ENCODE results near the gene DHRS12.
A peak's percentile ranks its signal among the peaks of the same experiment; 100 is the strongest.
"Not testable (repeated sequence)": the region's sequence is repeated elsewhere in the genome, so short reads cannot be mapped to it uniquely, and the experiment has no call there.

DHRS12 gene

GRCh38 chr13:51826606-51827005, 22.6 kb upstream of the DHRS12 start:
- peak; percentile 44 for DNase-seq

DNA sequence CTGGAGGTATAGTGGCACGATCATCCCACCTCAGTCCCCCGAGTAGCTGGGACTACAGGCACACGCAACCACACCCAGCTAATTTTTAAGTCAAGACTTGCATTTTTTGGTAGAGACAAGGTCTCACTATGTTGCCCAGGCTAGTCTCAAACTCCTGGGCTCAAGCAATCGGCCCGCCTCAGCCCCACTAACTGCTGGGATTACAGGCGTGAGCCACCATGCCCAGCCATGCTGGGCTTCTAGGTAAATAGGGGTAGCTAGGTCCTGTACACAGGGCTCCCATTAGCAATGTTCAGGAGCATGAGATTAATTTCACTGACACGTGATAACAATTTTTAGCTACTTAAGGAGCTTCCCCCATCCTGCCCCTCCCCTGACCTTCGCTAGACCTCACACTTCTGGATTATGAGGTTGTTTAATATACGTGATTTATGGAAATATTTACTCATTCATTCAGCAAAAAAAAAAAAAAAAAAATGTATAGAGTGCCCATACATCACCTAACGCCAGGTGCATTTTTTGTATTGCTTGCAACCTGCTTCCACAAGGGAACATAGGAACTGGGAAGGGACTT, 21.8 kb upstream of the DHRS12 start:
- no peak for DNase-seq

DNA sequence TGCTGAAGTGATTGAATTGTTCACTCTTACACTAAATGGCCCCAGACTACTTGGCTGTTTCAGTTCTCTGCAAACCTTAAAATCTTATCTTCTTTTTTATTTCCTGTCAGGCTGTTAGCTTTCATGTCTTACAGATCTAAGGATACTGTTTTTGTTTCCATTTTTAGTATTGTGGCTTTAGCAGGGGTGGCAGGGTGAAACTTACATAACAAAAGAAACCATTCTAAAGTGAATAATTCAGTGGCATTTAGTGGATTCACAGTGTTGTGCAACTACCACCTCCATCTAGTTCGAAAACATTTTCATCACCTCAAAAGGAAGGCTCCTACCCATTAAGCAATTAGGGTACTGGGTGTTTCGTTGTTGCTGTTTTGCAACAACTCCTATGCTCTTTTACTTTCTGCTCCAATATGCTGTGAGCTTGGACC, 21.2 kb upstream of the DHRS12 start:
- DNase-seq, result peak; percentile 94

- not testable (repeated sequence) for DNase-seq
Measured at GRCh38 chr13:51824712-51825111, 20.7 kb upstream of the DHRS12 start.

- DNase-seq, result no peak
Measured at GRCh38 chr13:51823863-51824262, 19.9 kb upstream of the DHRS12 start.

- no peak for DNase-seq
Measured at GRCh38 chr13:51823359-51823758, 19.4 kb upstream of the DHRS12 start.

DNA sequence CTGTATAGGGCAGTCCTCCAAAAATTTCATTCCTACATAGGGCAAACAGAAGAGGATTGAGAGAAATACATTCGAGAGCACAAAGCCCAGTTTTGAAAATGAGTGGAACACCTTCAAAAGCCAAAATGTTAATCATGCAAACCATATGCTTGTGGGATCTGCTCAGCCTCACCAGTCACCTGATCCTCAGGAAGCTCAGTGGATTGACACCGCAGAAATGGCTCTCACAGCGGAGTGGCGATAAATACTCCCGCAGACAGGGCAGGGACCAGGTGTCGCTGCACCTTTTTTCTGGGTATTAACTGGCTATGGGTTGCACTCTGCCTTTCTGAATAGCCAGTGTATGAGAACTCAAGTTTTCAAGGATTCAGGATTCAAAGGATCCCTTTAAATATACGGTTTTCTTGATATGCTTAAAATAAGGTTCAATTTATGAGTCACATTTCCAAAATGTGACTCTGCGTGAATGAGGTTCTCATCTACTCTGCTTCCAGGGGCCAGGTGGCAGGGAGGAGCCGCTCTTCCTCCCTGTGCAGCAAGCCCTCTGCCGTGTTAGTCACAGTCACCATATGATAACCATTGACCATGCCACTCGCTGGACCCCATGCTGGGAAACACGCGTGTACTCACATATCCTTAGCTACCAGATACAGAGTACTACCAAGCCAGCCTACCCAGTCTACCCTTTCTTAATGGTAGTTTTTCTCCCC, 18.3 kb upstream of the DHRS12 start:
- DNase-seq, result no peak

DNA sequence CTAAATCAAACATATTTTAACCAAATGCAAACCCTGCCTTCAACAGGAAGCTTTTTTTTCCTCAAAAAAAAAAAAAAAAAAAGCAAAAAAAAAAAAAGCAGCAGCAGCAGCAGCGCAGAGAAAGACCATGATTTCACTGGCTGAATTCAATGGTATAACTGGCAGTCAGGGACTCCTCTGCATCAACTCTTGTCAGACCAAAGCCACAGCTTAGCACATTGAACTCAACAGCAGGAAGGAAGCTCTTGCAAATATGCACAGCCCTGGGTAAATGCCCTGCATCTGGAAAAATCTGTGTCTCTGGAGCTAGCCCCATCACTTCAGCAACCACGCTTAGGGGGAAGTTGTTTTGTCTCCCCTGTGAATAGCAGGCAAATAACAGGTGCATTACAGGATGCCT, 17.6 kb upstream of the DHRS12 start:
- peak; percentile 51 for DNase-seq

DNA sequence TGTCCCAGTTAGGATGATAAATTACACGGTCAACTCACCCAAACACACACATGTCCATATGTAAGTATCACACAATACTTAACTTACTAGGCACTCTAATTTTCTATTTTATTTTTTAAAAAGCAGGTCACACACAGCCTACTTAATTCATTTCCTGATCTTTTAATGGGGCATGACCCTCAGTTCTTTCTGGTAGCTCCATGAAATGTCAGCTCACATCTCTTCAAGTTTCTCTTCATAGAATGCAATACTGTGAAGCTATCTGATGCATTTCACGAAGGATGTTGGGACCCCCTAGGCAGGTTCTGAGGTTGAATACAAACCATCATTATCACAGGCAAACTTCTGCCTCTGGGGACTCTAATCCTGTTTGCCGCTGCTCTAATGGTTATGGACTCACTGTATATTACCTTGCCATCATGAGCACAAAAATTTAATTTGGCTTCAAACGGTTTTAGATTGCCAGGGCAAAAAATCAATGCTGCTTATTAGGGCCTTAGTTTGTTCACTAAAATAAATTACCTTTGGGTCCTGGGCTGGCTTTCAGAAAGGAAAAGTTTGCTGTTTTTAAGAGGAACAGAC, 16.1 kb upstream of the DHRS12 start:
- DNase-seq, result no peak

DNA sequence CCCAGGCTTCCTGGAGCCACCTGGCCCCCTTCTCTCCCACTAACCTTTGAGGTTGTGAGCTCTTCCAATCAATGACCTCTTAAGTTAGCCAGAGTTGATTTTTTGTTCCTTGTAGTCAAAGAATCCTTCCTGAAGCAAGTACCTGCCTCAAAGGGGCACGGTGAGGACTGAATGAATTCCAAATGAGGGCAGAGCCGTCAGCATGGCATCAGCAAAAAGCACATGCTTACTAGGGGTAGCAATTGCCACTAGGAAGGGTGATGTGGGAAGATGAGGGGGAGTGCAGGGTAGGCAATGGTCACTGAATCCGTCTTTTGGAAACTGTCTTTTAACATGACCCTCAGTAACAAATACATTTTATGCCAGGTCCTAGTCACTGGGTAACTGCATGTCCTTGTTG, 15.6 kb upstream of the DHRS12 start:
- DNase-seq, result no peak

GRCh38 chr13:51818781-51819511, 15.0 kb upstream of the DHRS12 start:
- peak; percentile 93 for DNase-seq

GRCh38 chr13:51818276-51818675, 14.3 kb upstream of the DHRS12 start:
- no peak for DNase-seq

- no peak for DNase-seq
Measured at GRCh38 chr13:51817717-51818116, 13.8 kb upstream of the DHRS12 start.

- no peak for DNase-seq
Measured at GRCh38 chr13:51816604-51817249, 12.8 kb upstream of the DHRS12 start.

- DNase-seq, result no peak
Measured at GRCh38 chr13:51815848-51816247, 11.9 kb upstream of the DHRS12 start.

GRCh38 chr13:51814825-51815650, 11.1 kb upstream of the DHRS12 start:
- peak; percentile 77 for DNase-seq

GRCh38 chr13:51814071-51814470, 10.1 kb upstream of the DHRS12 start:
- DNase-seq, result no peak

GRCh38 chr13:51811920-51812451, 8.0 kb upstream of the DHRS12 start:
- DNase-seq, result peak; percentile 39

DNA sequence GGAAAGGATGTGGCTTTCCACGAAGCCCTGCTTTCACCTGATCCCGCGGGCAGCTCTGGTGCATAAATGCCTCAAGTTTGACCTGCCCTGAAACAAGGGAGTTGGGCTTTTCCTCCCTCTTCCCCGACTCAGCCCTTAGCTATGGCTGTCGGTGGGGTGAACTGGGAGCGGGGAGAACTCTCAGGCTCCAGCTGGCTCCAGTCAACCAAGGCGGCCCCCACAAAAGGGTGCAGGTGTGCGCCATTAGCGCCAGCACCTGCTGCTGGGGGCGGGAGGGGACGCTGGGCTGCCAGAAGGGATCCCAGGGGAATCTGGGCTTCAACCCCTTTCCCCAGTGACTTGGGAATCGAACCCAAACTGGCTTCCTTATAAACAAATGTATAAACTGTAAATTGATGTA, 7.1 kb upstream of the DHRS12 start:
- no peak for DNase-seq

DNA sequence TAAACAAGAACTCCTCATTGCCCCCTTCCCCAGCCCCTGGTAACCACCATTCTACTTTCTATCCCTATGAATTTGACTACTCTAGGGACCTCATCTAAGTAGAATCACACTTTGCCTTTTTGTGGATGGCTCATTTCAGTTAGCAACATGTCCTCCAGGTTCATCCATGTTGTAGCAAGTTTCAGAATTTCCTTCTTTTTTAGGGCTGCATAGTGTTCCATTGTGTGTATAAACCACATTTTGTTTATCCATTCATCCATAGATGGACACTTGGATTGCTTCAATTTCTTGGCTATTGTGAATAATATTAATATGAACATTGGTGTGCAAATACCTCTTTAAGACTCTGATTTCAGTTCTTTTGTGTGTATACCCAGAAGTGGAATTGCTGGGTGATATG, 4.8 kb upstream of the DHRS12 start:
- DNase-seq, result no peak

GRCh38 chr13:51807041-51807440, 3.1 kb upstream of the DHRS12 start:
- DNase-seq, result no peak

DNA sequence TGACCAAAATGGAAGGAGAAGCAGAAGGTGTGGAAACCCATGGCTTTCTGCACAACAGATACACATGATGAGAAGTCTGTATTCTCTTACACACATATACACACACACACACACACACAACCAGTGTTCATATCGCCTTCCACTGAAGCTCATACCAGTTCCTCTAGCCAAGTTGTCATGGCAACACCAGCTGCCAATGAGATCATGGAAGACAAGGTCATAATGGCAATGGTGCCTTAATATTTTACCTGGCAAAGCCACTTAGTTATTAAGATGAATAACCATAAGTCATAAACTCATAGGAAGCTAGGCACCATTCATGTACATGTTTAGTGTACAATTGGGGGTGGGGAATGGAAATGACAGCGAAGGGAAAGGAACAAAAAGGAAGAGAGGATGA, 2.6 kb upstream of the DHRS12 start:
- peak; percentile 49 for DNase-seq
